Mesothelial cell of epicardium (in vitro differentiated cells): Measurements from ENCODE around the gene SAP30BP. TPM values are rescaled to one million over a fixed set of nuclear protein-coding genes. Genes with fewer than 3 reads are reported as not detected.

Experiments used
- DNase-seq, 2 experiments: peaks; one replicate each; pipeline ENCODE4 v3.0.0; 2021; ENCODE audit warnings: low spot score in 2 of 2; ENCODE audit not compliant: unreplicated experiment in 2 of 2
- H3K27ac Mint-ChIP-seq: 2 replicates; pipeline ENCODE4 v1.8.0; 2021; ENCODE audit warnings: mixed read lengths
- H3K27me3 Mint-ChIP-seq: 2 replicates; pipeline ENCODE4 v1.8.0; 2021; ENCODE audit warnings: low read depth, mixed read lengths
- H3K36me3 Mint-ChIP-seq: 2 replicates; pipeline ENCODE4 v1.8.0; 2021; ENCODE audit warnings: mixed read lengths
- H3K4me1 Mint-ChIP-seq: 2 replicates; pipeline ENCODE4 v1.8.0; 2021; ENCODE audit warnings: mixed read lengths
- H3K4me3 Mint-ChIP-seq: 2 replicates; pipeline ENCODE4 v1.8.0; 2021; ENCODE audit warnings: mild to moderate bottlenecking, moderate library complexity, mixed read lengths
- H3K9me3 Mint-ChIP-seq: 2 replicates; pipeline ENCODE4 v1.8.0; 2021; ENCODE audit warnings: mixed read lengths
- total RNA-seq: library from RNA; stranded (reverse); gene quantifications from 3 replicates; pipeline ENCODE4 v1.2.1, GENCODE V29; 2021
- TF ChIP-seq, protein P1 (sequence below): fragments of 200-600 bp; sonication (generic); IDR thresholded peaks from one replicate; pipeline ENCODE4 v1.5.0; 2021; ENCODE audit warnings: antibody characterized with exemption; ENCODE audit not compliant: unreplicated experiment

SAP30BP gene
- total RNA-seq, 1 donor from 2014 or later: 96.0 TPM

DNA sequence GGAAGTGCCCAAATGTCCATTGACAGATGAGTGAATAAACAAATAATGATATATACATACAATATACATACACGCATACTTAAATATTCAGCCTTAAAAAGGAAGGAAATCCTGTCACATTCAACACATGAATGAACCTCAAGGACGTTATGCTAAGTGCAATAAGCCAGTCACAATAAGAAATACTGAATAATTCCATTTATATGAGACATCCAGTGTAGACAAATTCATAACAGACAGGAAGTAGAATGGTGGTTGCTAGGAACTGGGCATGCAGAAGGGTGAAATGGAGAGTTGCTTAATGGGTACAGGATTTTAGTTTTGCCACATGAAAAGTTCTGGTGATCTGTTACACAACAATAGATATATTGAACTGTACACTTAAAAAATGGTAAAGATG lies 45.3 kb downstream of the SAP30BP start:
- TF ChIP-seq, protein P1, sequence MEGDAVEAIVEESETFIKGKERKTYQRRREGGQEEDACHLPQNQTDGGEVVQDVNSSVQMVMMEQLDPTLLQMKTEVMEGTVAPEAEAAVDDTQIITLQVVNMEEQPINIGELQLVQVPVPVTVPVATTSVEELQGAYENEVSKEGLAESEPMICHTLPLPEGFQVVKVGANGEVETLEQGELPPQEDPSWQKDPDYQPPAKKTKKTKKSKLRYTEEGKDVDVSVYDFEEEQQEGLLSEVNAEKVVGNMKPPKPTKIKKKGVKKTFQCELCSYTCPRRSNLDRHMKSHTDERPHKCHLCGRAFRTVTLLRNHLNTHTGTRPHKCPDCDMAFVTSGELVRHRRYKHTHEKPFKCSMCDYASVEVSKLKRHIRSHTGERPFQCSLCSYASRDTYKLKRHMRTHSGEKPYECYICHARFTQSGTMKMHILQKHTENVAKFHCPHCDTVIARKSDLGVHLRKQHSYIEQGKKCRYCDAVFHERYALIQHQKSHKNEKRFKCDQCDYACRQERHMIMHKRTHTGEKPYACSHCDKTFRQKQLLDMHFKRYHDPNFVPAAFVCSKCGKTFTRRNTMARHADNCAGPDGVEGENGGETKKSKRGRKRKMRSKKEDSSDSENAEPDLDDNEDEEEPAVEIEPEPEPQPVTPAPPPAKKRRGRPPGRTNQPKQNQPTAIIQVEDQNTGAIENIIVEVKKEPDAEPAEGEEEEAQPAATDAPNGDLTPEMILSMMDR: no peak
- peaks cover 16% of the 10 kb centered on the region for H3K27me3 Mint-ChIP-seq
- H3K36me3 Mint-ChIP-seq: peaks cover 4% of the 10 kb centered on the region
- H3K9me3 Mint-ChIP-seq: no peaks in the 10 kb centered on the region
- H3K4me1 Mint-ChIP-seq: no peaks in the 10 kb centered on the region
- no peak overlapping the region for H3K27ac Mint-ChIP-seq
- no peak overlapping the region for H3K4me3 Mint-ChIP-seq
- no peak for DNase-seq

DNA sequence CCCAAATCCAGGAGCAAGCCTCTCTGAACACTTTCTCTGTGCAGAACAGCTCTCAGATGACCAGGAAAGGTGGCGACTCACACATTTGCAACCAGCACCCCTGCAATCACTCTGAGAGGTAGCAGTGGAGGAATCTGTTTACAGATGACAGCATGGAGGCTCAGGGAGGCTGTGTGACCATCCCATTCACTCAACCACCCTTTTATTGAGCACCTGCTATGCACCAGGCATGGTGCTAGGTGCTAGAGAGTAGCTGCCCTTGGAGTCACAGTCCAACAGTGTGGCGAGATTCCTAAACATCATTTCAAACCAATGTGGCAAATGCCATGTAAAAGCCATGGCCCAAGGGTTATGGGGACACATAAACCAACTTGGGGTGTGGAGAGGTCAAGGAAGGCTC lies 52.6 kb downstream of the SAP30BP start:
- peaks cover 47% of the 10 kb centered on the region for H3K27me3 Mint-ChIP-seq
- no peak for DNase-seq
- no peaks in the 10 kb centered on the region for H3K9me3 Mint-ChIP-seq

DNA sequence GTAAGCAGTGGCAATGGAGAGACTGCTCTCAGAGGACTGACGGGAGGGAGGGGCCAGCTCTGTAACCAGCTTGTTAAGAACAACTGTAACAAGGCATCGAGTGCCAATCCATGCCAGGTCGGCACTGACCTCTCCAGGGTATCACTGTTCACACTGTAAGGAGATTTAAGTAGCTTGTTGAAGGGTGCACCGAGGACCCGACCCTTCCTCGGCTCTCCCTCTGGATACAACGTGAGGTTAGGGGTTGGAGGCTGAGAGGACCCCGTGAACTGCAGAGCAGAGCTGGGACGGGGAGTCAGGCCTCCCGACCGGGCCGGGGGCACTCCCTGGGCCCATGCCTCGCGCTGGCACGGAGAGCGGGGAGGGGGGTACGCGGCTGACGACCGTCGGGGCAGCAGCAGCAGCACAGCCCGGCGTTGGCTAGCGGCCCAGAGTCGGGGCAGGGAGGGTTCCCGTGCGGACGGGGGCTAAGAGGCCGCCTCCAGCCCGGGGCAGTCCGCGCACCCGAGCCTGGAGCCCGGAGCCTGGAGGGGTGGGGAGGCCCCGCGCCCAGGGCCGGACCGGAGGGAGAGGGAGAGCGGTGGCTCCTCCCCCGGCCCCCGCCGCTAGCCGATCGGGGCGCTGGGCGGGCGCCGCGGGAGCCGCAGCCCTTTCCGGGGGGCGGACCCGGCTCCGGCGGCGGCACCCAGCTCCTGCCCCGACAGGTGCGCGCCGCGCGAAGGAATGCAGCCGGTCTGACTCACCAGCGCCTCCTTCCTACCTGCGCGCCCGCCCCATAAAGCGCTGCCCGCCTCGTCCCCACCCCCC lies 53.7 kb downstream of the SAP30BP start, which contains the start of gene ITGB4:
ITGB4 (plus strand) TSS at position 804 of the 807 bp plus-strand sequence. CDS start 3,245 bp downstream, outside the sequence.
- peaks cover 15% of the 10 kb centered on the region for H3K4me1 Mint-ChIP-seq
- H3K27ac Mint-ChIP-seq: peak within 1 kb of the TSS; percentile 96
- H3K4me3 Mint-ChIP-seq: peak within 1 kb of the TSS; percentile 76
- peak; percentile 76 to 81 for DNase-seq
- H3K27me3 Mint-ChIP-seq: peaks cover 46% of the 10 kb centered on the region
- H3K9me3 Mint-ChIP-seq: no peaks in the 10 kb centered on the region
- TF ChIP-seq, protein P1: no peak
- peaks cover 6% of the 10 kb centered on the region for H3K36me3 Mint-ChIP-seq

More for the DNA sequence above, 52.6 kb downstream of the SAP30BP start:
- Mint-ChIP-seq H3K4me1 (peaks cover 15% of the 10 kb centered on the region), H3K36me3 (no peaks in the 10 kb centered on the region), H3K4me3 (peak overlapping the region; percentile 76), H3K27ac (no peak overlapping the region)
- TF ChIP-seq, protein P1: no peak

DNA sequence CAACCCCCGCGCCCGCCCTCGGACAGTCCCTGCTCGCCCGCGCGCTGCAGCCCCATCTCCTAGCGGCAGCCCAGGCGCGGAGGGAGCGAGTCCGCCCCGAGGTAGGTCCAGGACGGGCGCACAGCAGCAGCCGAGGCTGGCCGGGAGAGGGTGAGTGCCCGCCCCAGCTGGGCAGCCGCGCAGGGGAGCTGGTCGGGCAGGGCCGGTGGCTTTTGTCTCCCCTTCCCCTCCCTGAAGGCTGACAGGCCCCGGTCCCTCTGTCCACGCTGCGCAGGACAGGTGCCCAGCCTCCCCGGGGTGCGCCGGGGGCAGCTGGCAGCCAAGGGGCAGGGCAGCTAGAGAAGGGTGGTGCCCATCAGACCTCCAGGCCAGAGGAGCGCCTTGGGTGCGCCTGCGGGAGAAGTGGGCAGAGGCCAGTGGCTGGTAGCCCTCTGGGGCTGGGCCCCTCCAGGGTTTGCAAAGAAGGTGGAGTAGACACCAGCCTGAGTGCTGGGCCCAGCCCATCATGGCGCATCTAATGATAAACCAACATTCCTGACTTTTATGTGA lies 54.4 kb downstream of the SAP30BP start:
- Mint-ChIP-seq H3K4me1 (peaks cover 15% of the 10 kb centered on the region), H3K36me3 (peaks cover 6% of the 10 kb centered on the region), H3K9me3 (no peaks in the 10 kb centered on the region), H3K4me3 (peak overlapping the region; percentile 71), H3K27ac (peak overlapping the region; percentile 88), H3K27me3 (peaks cover 44% of the 10 kb centered on the region)
- DNase-seq: no peak
- TF ChIP-seq, protein P1: no peak

DNA sequence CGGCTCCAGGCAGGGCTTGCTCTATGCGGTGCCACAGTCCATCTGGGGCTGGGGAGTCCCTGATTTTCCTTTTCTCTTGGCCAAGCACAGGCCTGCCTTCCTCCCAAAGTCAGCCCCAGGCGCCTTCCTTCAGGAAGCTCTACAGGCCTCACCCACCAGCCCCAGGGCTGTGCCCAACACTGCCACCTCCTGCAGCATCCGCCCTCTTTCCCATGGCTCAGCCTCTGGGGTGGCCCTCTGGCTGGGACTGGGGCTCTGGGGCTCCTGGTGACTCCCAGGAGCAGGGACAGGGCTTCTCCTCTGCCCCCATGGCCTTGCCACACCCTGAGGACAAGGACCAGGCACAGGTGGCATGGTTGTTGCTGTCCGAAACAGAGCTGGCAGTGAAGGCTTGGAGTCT lies 54.9 kb downstream of the SAP30BP start:
- Mint-ChIP-seq H3K4me1 (peaks cover 15% of the 10 kb centered on the region), H3K4me3 (peak overlapping the region; percentile 71), H3K27ac (peak overlapping the region; percentile 88), H3K27me3 (peaks cover 39% of the 10 kb centered on the region), H3K36me3 (peaks cover 6% of the 10 kb centered on the region), H3K9me3 (no peaks in the 10 kb centered on the region)
- no peak for DNase-seq
- TF ChIP-seq, protein P1: no peak
